ENCODE data around the gene YRDC.

- TF ChIP-seq CTCF (IDR thresholded peaks at IDR 0.05): no peak
- no peak for TF ChIP-seq POLR2A (IDR thresholded peaks at IDR 0.05)
These were observed 5.6 kb upstream of the YRDC start for GRCh38 chr1:37813529-37814145.

All from esophagus squamous epithelium (tissue), 4 donors.